B cell (primary cell): ENCODE data around the gene PRKCA. TPM values are rescaled to one million over a fixed set of nuclear protein-coding genes. Genes with fewer than 3 reads are reported as not detected.

Source experiments
- ATAC-seq: fragments of 200-7000 bp; cut with Tn5 transposase; one replicate; pipeline ENCODE4 v1.10.0; 2021; ENCODE audit warnings: low read depth, mild to moderate bottlenecking, moderate number of reproducible peaks, moderate library complexity
- CTCF ChIA-PET: fragments of 350-600 bp; sonication (Branson Sonifier 250); formaldehyde crosslinking; loops from one replicate; lab custom pipeline; 2021; ENCODE audit warnings: antibody characterized with exemption, inconsistent platforms; lab: Charles Lee
- POLR2A ChIA-PET: fragments of 350-600 bp; sonication (Branson Sonifier 250); formaldehyde crosslinking; loops from one replicate; lab custom pipeline; 2021; ENCODE audit warnings: antibody characterized with exemption; lab: Charles Lee
- DNase-seq: peaks from one replicate; pipeline ENCODE4 v3.0.0; 2013
- H2AFZ ChIP-seq: 2 replicates; pipeline ENCODE4 v1.6.1; 2012; ENCODE audit warnings: mild to moderate bottlenecking, low read depth, low read length; ENCODE audit not compliant: insufficient read depth, poor library complexity, severe bottlenecking
- H3K27ac ChIP-seq, 2 donors: 1 replicate in 1 of 2; 2 replicates in 1 of 2; pipeline ENCODE4 v1.5.1; 2012 to 2013; ENCODE audit warnings: low read length in 2 of 2, mild to moderate bottlenecking in 2 of 2, moderate library complexity in 1 of 2
- H3K27me3 ChIP-seq, 4 experiments: fragments of 200-600 bp in 1 of 4; sonication (generic) in 1 of 4; replicated peaks in 1 of 4; 1 replicate in 2 of 4; 2 replicates in 2 of 4; pipeline versions ENCODE4 v1.6.1 to v1.7.0; 2013 to 2016; ENCODE audit warnings: low read length in 3 of 4, mild to moderate bottlenecking in 2 of 4, mixed read lengths in 1 of 4, moderate library complexity in 1 of 4; ENCODE audit not compliant: insufficient read depth in 4 of 4, control insufficient read depth in 3 of 4; ENCODE audit errors: control extremely low read depth in 1 of 4
- H3K36me3 ChIP-seq, 2 experiments: replicated peaks in 1 of 2; 1 replicate in 1 of 2; 2 replicates in 1 of 2; pipeline versions ENCODE4 v1.6.1 to v1.7.1; 2013; ENCODE audit warnings: low read length in 1 of 2; ENCODE audit not compliant: insufficient read depth in 2 of 2, control insufficient read depth in 1 of 2; ENCODE audit errors: control extremely low read depth in 1 of 2, extremely low read depth in 1 of 2
- H3K4me1 ChIP-seq, 2 donors: fragments of 200-600 bp in 1 of 2; sonication (generic) in 1 of 2; 1 replicate in 1 of 2; 2 replicates in 1 of 2; pipeline versions ENCODE4 v1.5.1 to v1.6.1; 2013 to 2017; ENCODE audit warnings: low read length in 2 of 2; ENCODE audit not compliant: control insufficient read depth in 2 of 2, insufficient read depth in 2 of 2
- H3K4me2 ChIP-seq: replicated peaks from 2 replicates; pipeline ENCODE3; 2012; ENCODE audit warnings: mild to moderate bottlenecking, low read depth, low read length; ENCODE audit not compliant: poor library complexity, severe bottlenecking
- H3K4me3 ChIP-seq, 5 experiments: fragments of 200-600 bp in 1 of 5; sonication (generic) in 1 of 5; 1 replicate in 3 of 5; 2 replicates in 2 of 5; pipeline versions ENCODE4 v1.5.1 to v1.7.0; 2011 to 2016; ENCODE audit warnings: low read length in 4 of 5, mild to moderate bottlenecking in 4 of 5, low read depth in 2 of 5, control low read depth in 1 of 5, moderate library complexity in 1 of 5; ENCODE audit not compliant: insufficient read depth in 1 of 5; ENCODE audit errors: control extremely low read depth in 1 of 5, extremely low read depth in 1 of 5
- H3K79me2 ChIP-seq: fragments of 200-600 bp; sonication (generic); one replicate; pipeline ENCODE4 v1.6.0; 2016; ENCODE audit warnings: low read length; ENCODE audit not compliant: control insufficient read depth, insufficient read depth
- H3K9ac ChIP-seq: fragments of 200-600 bp; sonication (generic); 2 replicates; pipeline ENCODE4 v1.6.1; 2017; ENCODE audit warnings: mild to moderate bottlenecking, low read length, moderate library complexity
- H3K9me3 ChIP-seq, 3 donors: one replicate each; pipeline versions ENCODE4 v1.6.1 to v1.7.1; 2013; ENCODE audit warnings: low read length in 2 of 3; ENCODE audit not compliant: control insufficient read depth in 2 of 3, insufficient read depth in 1 of 3; ENCODE audit errors: control extremely low read depth in 1 of 3
- H4K20me1 ChIP-seq: 2 replicates; pipeline ENCODE4 v1.6.0; 2012; ENCODE audit warnings: mild to moderate bottlenecking, low read length; ENCODE audit not compliant: insufficient read depth, control insufficient read depth, poor library complexity, severe bottlenecking
- H3K27ac Mint-ChIP-seq: one replicate; pipeline ENCODE4 v1.8.0; 2021; ENCODE audit warnings: mixed read lengths
- H3K27me3 Mint-ChIP-seq: one replicate; pipeline ENCODE4 v1.8.0; 2021; ENCODE audit warnings: mixed read lengths
- H3K4me1 Mint-ChIP-seq: one replicate; pipeline ENCODE4 v1.8.0; 2021; ENCODE audit warnings: mixed read lengths
- H3K4me3 Mint-ChIP-seq: one replicate; pipeline ENCODE4 v1.8.0; 2021; ENCODE audit warnings: mixed read lengths
- H3K9me3 Mint-ChIP-seq: one replicate; pipeline ENCODE4 v1.8.0; 2022; ENCODE audit warnings: mixed read lengths; ENCODE audit not compliant: insufficient read depth
- EZH2 ChIP-seq: IDR thresholded peaks from 2 replicates; pipeline ENCODE4 v1.6.1; 2012; ENCODE audit warnings: borderline replicate concordance, low read depth, mild to moderate bottlenecking, moderate library complexity, low read length; ENCODE audit not compliant: insufficient read depth, poor library complexity, severe bottlenecking
- WGBS: methylation state at CpG from one replicate; pipeline ENCODE4 v1.1.5; 2013; ENCODE audit warnings: missing lambda C conversion rate; ENCODE audit not compliant: insufficient coverage; 5-methylcytosine and 5-hydroxymethylcytosine counted together
- intact Hi-C: fragments of 100-400 bp; cut with micrococcal nuclease; formaldehyde crosslinking; loops from one replicate; pipeline ENCODE4 v1.10.0; 2022
- polyA plus RNA-seq: library from polyadenylated mRNA; depleted of rRNA; stranded (reverse); fragments of >200 nt; gene quantifications from 2 replicates; pipeline ENCODE4 v1.2.3, GENCODE V29; 2012
- total RNA-seq, 2 donors: library from RNA; stranded (reverse); fragments of 120-200 nt in 1 of 2; gene quantifications; 1 replicate in 1 of 2; 2 replicates in 1 of 2; pipeline versions ENCODE4 v1.2.3 to v1.2.4, GENCODE V29; 2013 to 2022
- TF ChIP-seq, protein P1 (sequence below): fragments of 200-600 bp; IDR thresholded peaks from one replicate; pipeline ENCODE4 v1.8.0; 2022; ENCODE audit warnings: antibody characterized with exemption, mild to moderate bottlenecking

Gene PRKCA
- total and polyA plus RNA-seq, 2 donors (not counting 1 experiment from before 2014, with no cell fraction given), result 0.33 to 7.7 TPM

DNA sequence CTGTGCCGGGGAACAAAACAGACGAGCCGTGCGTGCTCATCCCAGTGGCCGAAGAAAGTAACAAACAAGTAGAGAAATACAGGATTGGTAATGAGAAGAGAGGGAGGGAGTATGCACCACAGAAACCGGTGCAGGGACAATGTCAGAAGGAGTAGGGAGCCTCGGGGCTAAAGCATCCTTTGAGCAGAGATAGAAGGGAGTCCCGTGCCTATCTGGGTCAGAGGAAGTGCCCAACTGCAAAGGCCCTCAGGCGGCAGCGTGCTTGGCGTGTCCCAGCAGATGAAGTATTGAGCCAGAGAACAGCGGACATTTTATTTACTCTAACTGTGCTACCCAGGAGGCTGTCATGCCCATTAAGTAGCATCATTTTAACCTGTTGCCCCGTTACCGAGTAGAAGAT lies 417.6 kb downstream of the PRKCA start:
- intact Hi-C loops, result no loop called here
- 88% methylated on average over 13 of the region's 14 CpGs for WGBS

DNA sequence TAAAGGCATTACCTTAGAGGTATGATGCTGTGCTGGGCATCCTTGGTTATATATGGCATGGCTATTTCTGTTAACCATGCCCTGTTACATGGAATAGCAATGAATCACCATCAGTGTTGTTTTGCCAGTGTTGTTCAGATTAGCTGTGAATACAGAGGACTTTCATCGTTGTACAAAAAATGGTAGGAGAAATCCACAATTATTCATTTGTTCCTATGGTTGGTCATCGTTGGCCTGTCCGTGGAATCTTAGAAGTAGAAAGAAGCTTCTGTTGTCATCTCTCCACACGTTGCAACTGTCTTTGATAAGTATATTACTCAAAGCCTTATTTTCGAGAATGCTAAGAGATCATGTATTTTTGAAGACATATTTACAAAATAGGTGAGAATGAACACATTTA lies 418.2 kb downstream of the PRKCA start:
- Histone ChIP-seq H3K4me1 (no peaks in the 10 kb centered on the region), H3K9ac (no peak overlapping the region), H3K36me3 (no peaks in the 10 kb centered on the region), H3K79me2 (no peaks in the 10 kb centered on the region), H3K27ac (no peak overlapping the region), H4K20me1 (no peaks in the 10 kb centered on the region), H3K4me3 (no peak overlapping the region), H3K9me3 (no peaks in the 10 kb centered on the region), H3K4me2 (no peak overlapping the region), H3K27me3 (no peaks in the 10 kb centered on the region), H2AFZ (no peak overlapping the region)
- intact Hi-C loops, result no loop called here
- no CpG with 5 or more reads among the region's 5 CpGs for WGBS
- no peak for DNase-seq
- Mint-ChIP-seq H3K4me3 (no peak overlapping the region), H3K9me3 (peaks cover 2% of the 10 kb centered on the region), H3K27ac (no peak overlapping the region), H3K27me3 (peaks cover 17% of the 10 kb centered on the region), H3K4me1 (no peaks in the 10 kb centered on the region)
- CTCF ChIA-PET, result no interaction called here
- POLR2A ChIA-PET, result no interaction called here
- TF ChIP-seq, protein P1, sequence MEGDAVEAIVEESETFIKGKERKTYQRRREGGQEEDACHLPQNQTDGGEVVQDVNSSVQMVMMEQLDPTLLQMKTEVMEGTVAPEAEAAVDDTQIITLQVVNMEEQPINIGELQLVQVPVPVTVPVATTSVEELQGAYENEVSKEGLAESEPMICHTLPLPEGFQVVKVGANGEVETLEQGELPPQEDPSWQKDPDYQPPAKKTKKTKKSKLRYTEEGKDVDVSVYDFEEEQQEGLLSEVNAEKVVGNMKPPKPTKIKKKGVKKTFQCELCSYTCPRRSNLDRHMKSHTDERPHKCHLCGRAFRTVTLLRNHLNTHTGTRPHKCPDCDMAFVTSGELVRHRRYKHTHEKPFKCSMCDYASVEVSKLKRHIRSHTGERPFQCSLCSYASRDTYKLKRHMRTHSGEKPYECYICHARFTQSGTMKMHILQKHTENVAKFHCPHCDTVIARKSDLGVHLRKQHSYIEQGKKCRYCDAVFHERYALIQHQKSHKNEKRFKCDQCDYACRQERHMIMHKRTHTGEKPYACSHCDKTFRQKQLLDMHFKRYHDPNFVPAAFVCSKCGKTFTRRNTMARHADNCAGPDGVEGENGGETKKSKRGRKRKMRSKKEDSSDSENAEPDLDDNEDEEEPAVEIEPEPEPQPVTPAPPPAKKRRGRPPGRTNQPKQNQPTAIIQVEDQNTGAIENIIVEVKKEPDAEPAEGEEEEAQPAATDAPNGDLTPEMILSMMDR, result no peak
- TF ChIP-seq EZH2, result no peak
- ATAC-seq, result no peak

More for the DNA sequence above, 417.6 kb downstream of the PRKCA start:
- no peaks in the 10 kb centered on the region for H3K79me2 ChIP-seq
- no peak overlapping the region for H3K4me3 ChIP-seq
- no peaks in the 10 kb centered on the region for H4K20me1 ChIP-seq
- ATAC-seq (no peak), DNase-seq (no peak)
- H3K9me3 ChIP-seq, result no peaks in the 10 kb centered on the region
- Mint-ChIP-seq H3K4me3 (no peak overlapping the region), H3K9me3 (peaks cover 2% of the 10 kb centered on the region), H3K27me3 (peaks cover 18% of the 10 kb centered on the region), H3K27ac (no peak overlapping the region), H3K4me1 (no peaks in the 10 kb centered on the region)
- CTCF ChIA-PET, result no interaction called here
- H3K36me3 ChIP-seq, result no peaks in the 10 kb centered on the region
- H3K4me2 ChIP-seq, result no peak overlapping the region
- no peak overlapping the region for H2AFZ ChIP-seq
- POLR2A ChIA-PET, result no interaction called here
- no peak for TF ChIP-seq EZH2
- TF ChIP-seq, protein P1, result no peak
- no peaks in the 10 kb centered on the region for H3K27me3 ChIP-seq
- H3K27ac ChIP-seq, result no peak overlapping the region
- no peaks in the 10 kb centered on the region for H3K4me1 ChIP-seq
- H3K9ac ChIP-seq, result no peak overlapping the region
